Fibroblast of villous mesenchyme (primary cell): ENCODE data around the gene CFAP141. TPM values are rescaled to one million over a fixed set of nuclear protein-coding genes. Genes with fewer than 3 reads are reported as not detected.

ENCODE experiments used
- DNase-seq: peaks from one replicate; pipeline ENCODE4 v3.0.0-alpha.2; 2010; ENCODE audit warnings: low read depth
- H3K4me3 ChIP-seq: 2 replicates; pipeline ENCODE4 v1.5.1; 2011; ENCODE audit warnings: low read depth, mild to moderate bottlenecking, low read length
- CTCF ChIP-seq: IDR thresholded peaks from 2 replicates; pipeline ENCODE4 v1.5.1; 2012; ENCODE audit warnings: low read depth, mild to moderate bottlenecking, low read length; ENCODE audit not compliant: insufficient read depth
- total RNA-seq: library from RNA; depleted of rRNA; stranded (reverse); fragments of >200 nt; gene quantifications from 2 replicates; pipeline ENCODE4 v1.2.3, GENCODE V29; 2012

The CFAP141 gene
- total RNA-seq, 1 donor: not detected

GRCh38 chr1:154191990-154192461 lies 14.1 kb downstream of the CFAP141 start, which contains the start of gene TPM3:
Gene TPM3 (minus strand): TSS chr1:154192100. CDS start chr1:154192018, 82 bp downstream.
- no peak within 1 kb of the TSS for H3K4me3 ChIP-seq
- no peak for TF ChIP-seq CTCF
- DNase-seq: no peak

- TF ChIP-seq CTCF: no peak
- DNase-seq: peak; percentile 49
- H3K4me3 ChIP-seq: no peak overlapping the region
These were observed 15.6 kb downstream of the CFAP141 start for GRCh38 chr1:154190550-154190949.

- no peak for TF ChIP-seq CTCF
- peak; percentile 41 for DNase-seq
- no peak overlapping the region for H3K4me3 ChIP-seq
These were observed 19.2 kb downstream of the CFAP141 start for GRCh38 chr1:154186852-154187501.

GRCh38 chr1:154186177-154186576 lies 20.0 kb downstream of the CFAP141 start:
- no peak overlapping the region for H3K4me3 ChIP-seq
- peak; percentile 59 for TF ChIP-seq CTCF
- peak; percentile 65 for DNase-seq

- peak; percentile 96 for DNase-seq
- H3K4me3 ChIP-seq: peak overlapping the region; percentile 96
- TF ChIP-seq CTCF: peak; percentile 4
These were observed 22.9 kb downstream of the CFAP141 start for GRCh38 chr1:154183046-154183915.

GRCh38 chr1:154182344-154183045 lies 23.6 kb downstream of the CFAP141 start:
- TF ChIP-seq CTCF: no peak

More at GRCh38 chr1:154182344-154183045, 23.6 kb downstream of the CFAP141 start:
- H3K4me3 ChIP-seq: peak overlapping the region; percentile 96
- DNase-seq: peak; percentile 85
